LNCAP (cell line): ENCODE data around the gene WNT9B.

Experiments
- CTCF ChIP-seq: fragments of 450-650 bp; IDR thresholded peaks from 2 replicates; pipeline ENCODE4 v1.5.1; 2017; ENCODE audit warnings: mild to moderate bottlenecking

The WNT9B gene

DNA sequence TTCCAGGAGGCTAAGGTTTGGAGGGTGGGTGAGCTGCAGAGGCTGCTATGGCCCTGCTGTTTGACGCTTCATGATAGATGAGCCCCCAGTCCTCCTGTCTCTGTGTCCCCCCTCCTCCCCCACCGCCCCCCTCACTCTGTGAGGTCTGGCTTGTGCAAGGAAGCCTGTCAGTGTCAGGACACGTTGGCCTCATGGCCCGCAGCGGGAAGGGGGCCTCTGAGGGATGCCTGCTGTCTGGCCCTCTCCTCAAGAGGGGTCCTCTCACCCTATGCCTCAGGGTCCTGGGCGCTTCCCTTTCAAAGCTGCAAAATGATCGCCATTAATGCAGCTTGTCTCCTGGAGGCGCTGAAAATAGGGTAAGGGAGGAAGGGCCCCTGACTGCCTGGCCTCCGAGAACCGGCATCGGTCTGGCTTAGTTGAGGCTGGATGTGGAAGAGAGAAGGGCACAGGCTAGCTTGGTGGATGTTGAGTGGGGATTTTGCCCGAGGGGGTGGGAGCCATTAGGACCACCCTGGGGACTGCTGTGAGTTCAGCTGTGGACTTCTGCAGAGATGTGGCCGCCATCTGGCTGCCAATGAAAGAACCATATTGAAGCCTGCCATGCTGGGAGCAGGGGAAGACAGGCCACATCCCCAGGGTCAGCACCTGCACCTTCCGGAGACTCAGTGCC lies 56.8 kb downstream of the WNT9B start:
- TF ChIP-seq CTCF = no peak

- no peak for TF ChIP-seq CTCF
Observed at GRCh38 chr17:46910179-46910927, 59.0 kb downstream of the WNT9B start.

- TF ChIP-seq CTCF = no peak
Observed at GRCh38 chr17:46911311-46911710, 59.9 kb downstream of the WNT9B start.

- TF ChIP-seq CTCF = no peak
Observed at GRCh38 chr17:46915596-46915995, 64.2 kb downstream of the WNT9B start.

- TF ChIP-seq CTCF = no peak
Observed at GRCh38 chr17:46916211-46916610, 64.8 kb downstream of the WNT9B start.

DNA sequence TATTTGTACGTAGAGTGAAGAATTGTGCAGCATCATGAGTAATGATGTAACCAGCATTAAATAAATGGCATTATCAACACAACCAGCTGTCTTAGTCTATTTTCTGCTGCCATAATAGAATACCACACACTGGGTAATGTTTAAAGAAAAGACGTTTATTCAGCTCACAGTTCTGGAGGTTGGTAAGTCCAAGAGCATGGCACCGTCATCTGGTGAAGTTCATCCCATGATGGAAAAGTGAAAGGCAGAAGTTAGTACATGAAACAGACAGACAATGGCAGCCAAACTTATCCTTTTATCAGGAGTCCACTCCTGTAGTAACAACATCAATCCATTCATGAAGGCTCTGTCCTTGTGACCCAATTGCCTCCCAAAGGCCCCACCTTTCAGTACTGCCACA lies 65.2 kb downstream of the WNT9B start:
- TF ChIP-seq CTCF = no peak

GRCh38 chr17:46917041-46917440 lies 65.7 kb downstream of the WNT9B start:
- no peak for TF ChIP-seq CTCF
